SK-MEL-5 (cell line): ENCODE measurements around the gene SND1. TPM values are rescaled to one million over a fixed set of nuclear protein-coding genes. Genes with fewer than 3 reads are reported as not detected.

Experiments used
- DNase-seq: peaks from one replicate; pipeline ENCODE4 v3.0.0-alpha.2; 2016; ENCODE audit warnings: low read depth, low spot score
- in situ Hi-C: cut with HindIII; loops from 2 replicates; pipeline ENCODE4 v1.10.0; 2016; ENCODE audit warnings: low sequenced_read_pairs, high pct_unique_total_duplicates, low pct_unique_long_range_greater_than_20kb
- total RNA-seq: library from RNA; depleted of rRNA; stranded (reverse); fragments of >200 nt; shearing (Covaris generic); gene quantifications from 2 replicates; pipeline ENCODE4 v1.2.3, GENCODE V29; 2014

SND1 gene
- total RNA-seq, 1 experiment from 2014 or later = 263 TPM

- in situ Hi-C loops = no loop called here
- no peak for DNase-seq
Measured at GRCh38 chr7:127934711-127935110, 282.7 kb downstream of the SND1 start.

GRCh38 chr7:127935847-127936376 is 283.9 kb downstream of the SND1 start:
- in situ Hi-C loops = no loop called here
- DNase-seq = no peak

GRCh38 chr7:127937066-127937680 is 285.2 kb downstream of the SND1 start:
- in situ Hi-C loops = no loop called here
- DNase-seq = peak; percentile 69

- in situ Hi-C loops = no loop called here
- DNase-seq = peak; percentile 86
Measured at GRCh38 chr7:127938588-127938987, 286.6 kb downstream of the SND1 start.

GRCh38 chr7:127940381-127941160 is 288.6 kb downstream of the SND1 start:
- no peak for DNase-seq
- in situ Hi-C loops = no loop called here

GRCh38 chr7:127941476-127942210 is 289.6 kb downstream of the SND1 start:
- DNase-seq = no peak
- in situ Hi-C loops = no loop called here

GRCh38 chr7:127943541-127944521 is 291.8 kb downstream of the SND1 start:
- in situ Hi-C loops = no loop called here
- peak; percentile 74 for DNase-seq

GRCh38 chr7:127946111-127946510 is 294.1 kb downstream of the SND1 start:
- in situ Hi-C loops = no loop called here
- DNase-seq = no peak

GRCh38 chr7:127946847-127947246 is 294.9 kb downstream of the SND1 start:
- in situ Hi-C loops = no loop called here
- no peak for DNase-seq

GRCh38 chr7:127948312-127948711 is 296.3 kb downstream of the SND1 start:
- no peak for DNase-seq
- in situ Hi-C loops = no loop called here

- in situ Hi-C loops = no loop called here
- DNase-seq = no peak
Measured at GRCh38 chr7:127948930-127949329, 296.9 kb downstream of the SND1 start.

- in situ Hi-C loops = no loop called here
- DNase-seq = no peak
Measured at GRCh38 chr7:127949769-127950222, 297.8 kb downstream of the SND1 start.

GRCh38 chr7:127950233-127950935 is 298.4 kb downstream of the SND1 start:
- in situ Hi-C loops = no loop called here
- DNase-seq = peak; percentile 99

GRCh38 chr7:127953423-127954356 is 301.7 kb downstream of the SND1 start:
- in situ Hi-C loops = no loop called here
- DNase-seq = no peak

- in situ Hi-C loops = no loop called here
- no peak for DNase-seq
Measured at GRCh38 chr7:127954357-127954748, 302.4 kb downstream of the SND1 start.

- DNase-seq = no peak
- in situ Hi-C loops = no loop called here
Measured at GRCh38 chr7:127955051-127955531, 303.1 kb downstream of the SND1 start.
